HCT116 (cell line): Measurements from ENCODE around the gene PSME2.

Experiments used
- EZH2 ChIP-seq: fragments of 200-600 bp; sonication (generic); IDR thresholded peaks from 2 replicates; pipeline ENCODE4 v1.6.1; 2017; ENCODE audit warnings: antibody characterized with exemption, mixed run types
- JUND ChIP-seq: IDR thresholded peaks from 2 replicates; pipeline ENCODE4 v1.6.1; 2012
- POLR2A ChIP-seq: IDR thresholded peaks from 2 replicates; pipeline ENCODE4 v1.7.0; 2011; ENCODE audit warnings: borderline replicate concordance; ENCODE audit not compliant: insufficient read depth, insufficient read length; ENCODE audit errors: extremely low read depth
- POLR2AphosphoS5 ChIP-seq: IDR thresholded peaks from 2 replicates; pipeline ENCODE4 v1.6.1; 2011; ENCODE audit warnings: mild to moderate bottlenecking, low read depth, low read length, moderate library complexity
- ZFX ChIP-seq: fragments of 450-650 bp; IDR thresholded peaks from 2 replicates; pipeline ENCODE4 v1.6.1; 2017
- TF ChIP-seq, protein P1 (sequence below): IDR thresholded peaks from 2 replicates; pipeline ENCODE4 v1.6.1; 2012
- TF ChIP-seq, protein P2 (sequence below), 3 experiments: fragments of 200-600 bp in 1 of 3; sonication (generic) in 1 of 3; IDR thresholded peaks in 2 of 3; conservative IDR thresholded peaks in 1 of 3; 2 replicates each; pipeline ENCODE4 v1.5.1; 2012 to 2017; ENCODE audit warnings: low read depth in 2 of 3, low read length in 2 of 3, antibody characterized with exemption in 1 of 3, borderline replicate concordance in 1 of 3, control low read depth in 1 of 3, mild to moderate bottlenecking in 1 of 3, mixed read lengths in 1 of 3, mixed run types in 1 of 3, moderate library complexity in 1 of 3; ENCODE audit not compliant: insufficient read depth in 1 of 3
- TF ChIP-seq, protein P3 (sequence below): IDR thresholded peaks from 2 replicates; pipeline ENCODE4 v1.6.1; 2012

- TF ChIP-seq, protein P1, sequence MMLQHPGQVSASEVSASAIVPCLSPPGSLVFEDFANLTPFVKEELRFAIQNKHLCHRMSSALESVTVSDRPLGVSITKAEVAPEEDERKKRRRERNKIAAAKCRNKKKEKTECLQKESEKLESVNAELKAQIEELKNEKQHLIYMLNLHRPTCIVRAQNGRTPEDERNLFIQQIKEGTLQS: no peak
- TF ChIP-seq, protein P2, sequence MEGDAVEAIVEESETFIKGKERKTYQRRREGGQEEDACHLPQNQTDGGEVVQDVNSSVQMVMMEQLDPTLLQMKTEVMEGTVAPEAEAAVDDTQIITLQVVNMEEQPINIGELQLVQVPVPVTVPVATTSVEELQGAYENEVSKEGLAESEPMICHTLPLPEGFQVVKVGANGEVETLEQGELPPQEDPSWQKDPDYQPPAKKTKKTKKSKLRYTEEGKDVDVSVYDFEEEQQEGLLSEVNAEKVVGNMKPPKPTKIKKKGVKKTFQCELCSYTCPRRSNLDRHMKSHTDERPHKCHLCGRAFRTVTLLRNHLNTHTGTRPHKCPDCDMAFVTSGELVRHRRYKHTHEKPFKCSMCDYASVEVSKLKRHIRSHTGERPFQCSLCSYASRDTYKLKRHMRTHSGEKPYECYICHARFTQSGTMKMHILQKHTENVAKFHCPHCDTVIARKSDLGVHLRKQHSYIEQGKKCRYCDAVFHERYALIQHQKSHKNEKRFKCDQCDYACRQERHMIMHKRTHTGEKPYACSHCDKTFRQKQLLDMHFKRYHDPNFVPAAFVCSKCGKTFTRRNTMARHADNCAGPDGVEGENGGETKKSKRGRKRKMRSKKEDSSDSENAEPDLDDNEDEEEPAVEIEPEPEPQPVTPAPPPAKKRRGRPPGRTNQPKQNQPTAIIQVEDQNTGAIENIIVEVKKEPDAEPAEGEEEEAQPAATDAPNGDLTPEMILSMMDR (IDR thresholded peaks at IDR 0.05 in 2 of 3, conservative IDR thresholded peaks at IDR 0.05 in 1 of 3; ENCODE audit: borderline replicate concordance in 1 of 3, insufficient read depth in 1 of 3, low read depth in 2 of 3, low read length in 2 of 3): no peak
- TF ChIP-seq POLR2A (no peak), EZH2 (no peak), ZFX (no peak), JUND (no peak), POLR2AphosphoS5 (no peak)
- TF ChIP-seq, protein P3, sequence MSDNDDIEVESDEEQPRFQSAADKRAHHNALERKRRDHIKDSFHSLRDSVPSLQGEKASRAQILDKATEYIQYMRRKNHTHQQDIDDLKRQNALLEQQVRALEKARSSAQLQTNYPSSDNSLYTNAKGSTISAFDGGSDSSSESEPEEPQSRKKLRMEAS: no peak
These were observed 539 bp downstream of the PSME2 start for GRCh38 chr14:24145690-24146452.
